22Rv1 (cell line): Measurements from ENCODE around the gene DLG1.

Source experiments
- ZFX ChIP-seq: fragments of 450-650 bp; IDR thresholded peaks from 2 replicates; pipeline ENCODE4 v1.6.1; 2017; ENCODE audit warnings: antibody characterized with exemption, borderline replicate concordance
- TF ChIP-seq, protein P1 (sequence below): fragments of 450-650 bp; IDR thresholded peaks from 2 replicates; pipeline ENCODE4 v1.5.1; 2017; ENCODE audit warnings: mild to moderate bottlenecking

DNA sequence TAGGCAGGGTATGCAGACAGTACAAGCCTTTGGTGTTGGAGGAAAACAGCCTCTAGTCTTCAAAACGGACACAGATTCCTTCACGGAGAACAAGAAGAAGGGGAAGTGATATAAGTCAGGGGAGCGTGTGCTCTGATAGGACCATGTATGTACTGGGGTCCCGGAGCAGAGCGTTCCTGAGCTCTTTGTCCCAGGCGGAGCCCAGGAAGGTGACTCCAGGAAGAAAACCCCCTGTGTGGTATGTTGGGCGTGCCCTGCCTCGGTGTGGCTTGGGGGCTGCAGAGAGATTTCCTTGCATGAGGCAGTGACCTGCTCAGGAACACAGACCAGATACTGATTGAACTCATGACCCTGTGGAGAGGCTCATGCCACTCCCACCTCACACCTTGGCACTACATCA, 290.5 kb downstream of the DLG1 start:
- TF ChIP-seq, protein P1, sequence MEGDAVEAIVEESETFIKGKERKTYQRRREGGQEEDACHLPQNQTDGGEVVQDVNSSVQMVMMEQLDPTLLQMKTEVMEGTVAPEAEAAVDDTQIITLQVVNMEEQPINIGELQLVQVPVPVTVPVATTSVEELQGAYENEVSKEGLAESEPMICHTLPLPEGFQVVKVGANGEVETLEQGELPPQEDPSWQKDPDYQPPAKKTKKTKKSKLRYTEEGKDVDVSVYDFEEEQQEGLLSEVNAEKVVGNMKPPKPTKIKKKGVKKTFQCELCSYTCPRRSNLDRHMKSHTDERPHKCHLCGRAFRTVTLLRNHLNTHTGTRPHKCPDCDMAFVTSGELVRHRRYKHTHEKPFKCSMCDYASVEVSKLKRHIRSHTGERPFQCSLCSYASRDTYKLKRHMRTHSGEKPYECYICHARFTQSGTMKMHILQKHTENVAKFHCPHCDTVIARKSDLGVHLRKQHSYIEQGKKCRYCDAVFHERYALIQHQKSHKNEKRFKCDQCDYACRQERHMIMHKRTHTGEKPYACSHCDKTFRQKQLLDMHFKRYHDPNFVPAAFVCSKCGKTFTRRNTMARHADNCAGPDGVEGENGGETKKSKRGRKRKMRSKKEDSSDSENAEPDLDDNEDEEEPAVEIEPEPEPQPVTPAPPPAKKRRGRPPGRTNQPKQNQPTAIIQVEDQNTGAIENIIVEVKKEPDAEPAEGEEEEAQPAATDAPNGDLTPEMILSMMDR: no peak
- TF ChIP-seq ZFX: no peak
